Measurements from ENCODE around the gene SFXN3.

DNA sequence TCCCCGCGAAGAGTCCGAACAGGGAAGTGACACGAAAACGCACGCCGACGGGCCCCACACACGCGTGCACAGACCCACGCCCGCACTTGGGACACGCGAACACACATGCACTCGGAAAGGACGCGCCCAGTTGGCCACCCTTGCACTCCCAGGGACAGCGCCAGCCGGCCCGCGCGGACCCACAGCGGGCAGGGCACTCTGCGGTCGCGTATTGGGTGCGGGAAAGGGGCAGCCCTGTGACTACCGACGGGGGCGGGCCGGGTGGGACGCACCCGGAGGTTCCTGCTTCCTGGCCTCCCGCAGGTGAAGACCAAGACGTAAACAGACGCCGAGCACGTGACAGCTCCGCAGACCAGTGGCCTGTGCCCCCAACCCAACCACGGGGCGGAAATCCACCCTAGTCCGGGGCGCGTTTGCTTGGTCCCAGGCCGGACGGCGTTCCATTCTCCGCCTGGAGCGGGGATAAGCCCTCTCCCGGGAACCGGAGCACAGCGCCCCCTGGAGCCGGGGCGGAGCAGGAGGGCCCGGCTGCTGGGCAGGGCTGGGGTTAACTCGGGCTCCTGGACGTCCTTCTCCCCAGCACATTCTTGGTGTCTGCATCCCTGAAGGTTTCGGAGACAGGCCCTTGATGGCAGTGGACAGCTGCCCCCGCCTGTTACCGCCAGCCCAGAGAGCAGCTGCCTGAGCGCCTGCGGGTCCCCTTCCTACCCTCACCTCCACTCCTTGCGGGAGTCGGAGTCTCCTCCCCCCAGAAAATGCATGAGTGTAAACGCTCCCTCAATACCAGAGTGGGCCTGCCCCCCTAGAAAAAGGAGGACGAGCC lies 33.5 kb upstream of the SFXN3 start:
- TF ChIP-seq, protein P1, sequence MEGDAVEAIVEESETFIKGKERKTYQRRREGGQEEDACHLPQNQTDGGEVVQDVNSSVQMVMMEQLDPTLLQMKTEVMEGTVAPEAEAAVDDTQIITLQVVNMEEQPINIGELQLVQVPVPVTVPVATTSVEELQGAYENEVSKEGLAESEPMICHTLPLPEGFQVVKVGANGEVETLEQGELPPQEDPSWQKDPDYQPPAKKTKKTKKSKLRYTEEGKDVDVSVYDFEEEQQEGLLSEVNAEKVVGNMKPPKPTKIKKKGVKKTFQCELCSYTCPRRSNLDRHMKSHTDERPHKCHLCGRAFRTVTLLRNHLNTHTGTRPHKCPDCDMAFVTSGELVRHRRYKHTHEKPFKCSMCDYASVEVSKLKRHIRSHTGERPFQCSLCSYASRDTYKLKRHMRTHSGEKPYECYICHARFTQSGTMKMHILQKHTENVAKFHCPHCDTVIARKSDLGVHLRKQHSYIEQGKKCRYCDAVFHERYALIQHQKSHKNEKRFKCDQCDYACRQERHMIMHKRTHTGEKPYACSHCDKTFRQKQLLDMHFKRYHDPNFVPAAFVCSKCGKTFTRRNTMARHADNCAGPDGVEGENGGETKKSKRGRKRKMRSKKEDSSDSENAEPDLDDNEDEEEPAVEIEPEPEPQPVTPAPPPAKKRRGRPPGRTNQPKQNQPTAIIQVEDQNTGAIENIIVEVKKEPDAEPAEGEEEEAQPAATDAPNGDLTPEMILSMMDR (IDR thresholded peaks at IDR 0.05), result peak; percentile 83 to 91
- TF ChIP-seq POLR2AphosphoS5 (IDR thresholded peaks at IDR 0.05) (no peak), POLR2A (IDR thresholded peaks at IDR 0.05) (no peak)
